Activated CD4-positive, alpha-beta T cell treated with anti-CD3 and anti-CD28 coated beads, Interleukin-2, amount 50 U/mL, for 16 hours (primary cell): ENCODE results near the gene PLD2.
"Not testable (repeated sequence)": the region's sequence is repeated elsewhere in the genome, so short reads cannot be mapped to it uniquely, and the experiment has no call there.

Experiments used
- DNase-seq: peaks from one replicate; pipeline ENCODE4 v3.0.0-alpha.2; 2020

PLD2 gene

DNA sequence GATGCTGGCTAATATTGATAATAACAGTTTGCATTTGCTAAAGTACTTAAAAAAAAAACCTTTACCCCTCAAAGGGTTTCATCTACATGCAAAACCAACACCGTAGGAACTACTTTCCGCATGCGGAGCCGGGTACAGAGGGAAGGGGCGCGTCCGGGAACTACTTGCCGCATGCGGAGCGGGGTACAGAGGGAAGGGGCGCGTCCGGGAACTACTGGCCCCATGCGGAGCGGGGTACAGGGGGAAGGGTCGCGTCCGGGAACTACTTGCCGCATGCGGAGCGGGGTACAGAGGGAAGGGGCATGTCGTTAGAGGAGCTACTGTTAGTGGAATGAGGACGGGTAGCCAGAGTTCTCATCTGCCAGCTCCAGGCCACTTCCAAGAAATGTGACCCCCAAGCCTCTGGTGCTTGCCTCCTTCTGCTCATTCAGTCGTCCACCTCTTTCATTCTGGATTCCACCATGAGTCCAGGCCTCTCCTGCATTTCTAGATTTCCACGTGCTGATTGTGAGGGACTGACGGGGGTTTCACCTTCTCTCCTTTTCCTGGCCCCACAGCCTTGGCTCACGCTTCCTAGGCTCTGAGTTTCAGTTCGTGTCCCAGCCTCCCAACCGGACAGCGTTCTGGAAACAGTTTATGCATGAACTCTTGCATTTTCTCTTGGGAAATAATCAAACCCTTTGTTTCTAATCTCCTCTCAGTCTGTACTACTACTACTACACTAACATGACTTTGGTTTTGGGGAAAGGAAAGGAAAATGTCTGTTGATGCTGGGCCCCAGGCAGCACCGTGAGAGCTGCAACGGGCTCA lies 53.1 kb downstream of the PLD2 start:
- no peak for DNase-seq

- no peak for DNase-seq
Observed at GRCh38 chr17:4860651-4861050, 53.7 kb downstream of the PLD2 start.

DNA sequence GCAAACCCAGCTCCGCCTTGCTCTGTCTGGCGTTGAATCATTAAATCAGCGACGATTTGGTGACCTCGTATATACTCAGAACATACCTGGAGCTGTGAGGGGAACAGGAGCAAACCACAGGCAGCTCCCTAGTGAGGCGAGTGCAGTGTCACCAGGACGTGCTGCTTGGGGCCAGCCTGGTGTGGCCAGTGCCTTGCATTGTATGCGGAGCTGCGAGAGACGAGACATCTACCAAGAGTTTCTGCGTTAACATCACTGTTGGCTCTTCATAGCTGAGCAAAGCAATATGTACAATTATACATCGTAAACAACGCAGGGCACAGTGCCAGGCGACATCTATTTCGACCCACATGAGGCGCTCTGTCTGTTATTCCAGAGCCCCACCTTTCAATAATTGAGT lies 54.1 kb downstream of the PLD2 start:
- no peak for DNase-seq

DNA sequence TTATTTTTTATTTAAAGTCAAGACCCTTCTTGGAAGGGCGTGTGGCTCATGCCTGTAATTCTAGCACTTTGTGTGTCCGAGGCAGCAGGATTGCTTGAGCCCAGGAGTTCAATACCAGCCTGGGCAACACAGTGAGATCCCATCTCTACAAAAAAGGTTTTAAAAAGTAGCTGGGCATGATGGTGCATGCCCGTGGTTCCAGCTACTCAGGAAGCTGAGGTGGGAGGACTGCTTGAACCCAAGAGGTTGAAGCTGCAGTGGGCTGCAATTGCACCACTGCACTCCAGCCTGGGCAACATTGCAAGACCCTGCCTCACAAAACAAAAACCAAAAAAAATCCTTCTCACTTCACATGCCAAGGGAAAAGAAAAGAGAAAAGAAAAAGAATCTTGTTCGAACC lies 55.8 kb downstream of the PLD2 start:
- no peak for DNase-seq

- DNase-seq, result no peak
Observed at GRCh38 chr17:4863321-4863720, 56.4 kb downstream of the PLD2 start.

DNA sequence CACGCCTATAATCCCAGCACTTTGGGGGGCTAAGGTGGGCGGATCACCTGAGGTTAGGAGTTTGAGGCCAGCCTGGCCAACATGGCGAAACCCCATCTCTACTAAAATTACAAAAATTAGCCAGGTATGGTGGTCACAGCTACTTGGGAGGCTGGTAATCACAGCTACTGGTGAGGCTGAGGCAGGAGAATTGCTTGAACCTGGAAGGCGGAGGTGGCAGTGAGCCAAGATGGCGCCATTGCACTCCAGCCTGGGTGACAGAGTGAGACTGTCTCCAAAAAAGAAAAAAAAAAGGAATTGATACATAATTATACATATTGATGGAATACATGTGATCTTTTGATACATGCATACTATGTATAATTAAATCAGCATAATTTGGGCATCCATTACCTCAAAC lies 60.6 kb downstream of the PLD2 start:
- not testable (repeated sequence) for DNase-seq

DNA sequence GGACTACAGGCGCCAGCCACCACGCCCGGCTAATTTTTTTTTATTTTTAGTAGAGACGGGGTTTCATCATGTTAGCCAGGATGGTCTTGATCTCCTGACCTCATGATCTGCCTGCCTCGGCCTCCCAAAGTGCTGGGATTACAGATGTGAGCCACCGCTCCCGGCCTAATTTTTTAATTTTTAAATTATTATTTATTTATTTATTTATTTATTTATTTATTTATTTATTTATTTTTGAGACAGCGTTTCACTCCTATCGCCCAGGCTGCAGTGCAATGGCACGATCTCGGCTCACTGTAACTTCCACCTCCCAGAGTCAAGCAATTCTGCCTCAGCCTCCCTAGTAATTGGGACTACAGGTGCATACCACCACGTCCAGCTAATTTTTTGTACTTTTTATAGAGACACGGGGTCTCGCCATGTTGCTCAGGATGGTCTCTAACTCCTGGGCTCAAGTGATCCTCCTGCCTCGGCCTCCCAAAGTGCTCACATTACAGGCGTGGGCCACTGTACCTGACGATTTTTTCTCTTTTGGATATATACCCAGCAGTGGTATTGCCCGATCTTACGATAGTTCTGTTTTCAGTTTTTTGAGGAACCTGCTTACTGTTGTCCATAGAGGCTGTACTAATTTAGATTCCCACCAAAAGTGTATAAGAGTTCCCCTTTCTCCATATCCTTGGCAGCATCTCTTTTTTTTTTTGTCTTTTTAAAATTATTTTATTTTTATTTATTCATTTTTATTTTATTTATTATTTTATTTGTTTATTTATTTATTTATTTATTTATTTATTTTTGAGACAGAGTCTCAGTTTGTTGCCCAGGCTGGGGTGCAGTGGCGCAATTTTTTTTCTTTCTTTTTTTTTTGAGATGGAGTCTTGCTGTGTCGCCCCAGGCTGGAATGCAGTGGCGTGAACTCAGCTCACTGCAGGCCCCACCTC lies 62.4 kb downstream of the PLD2 start:
- DNase-seq, result not testable (repeated sequence)

GRCh38 chr17:4870855-4871254 lies 63.9 kb downstream of the PLD2 start:
- no peak for DNase-seq

- no peak for DNase-seq
Observed at GRCh38 chr17:4872786-4873185, 65.8 kb downstream of the PLD2 start.
